RCC 7860 (cell line): ENCODE measurements around the gene SPDEF.

Source experiments
- DNase-seq: peaks from one replicate; pipeline ENCODE4 v3.0.0-alpha.2; 2015; ENCODE audit warnings: low spot score
- FAIRE-seq: peaks from 2 replicates; lab custom pipeline; 2012; peaks lifted over from hg19 to GRCh38; lab: Jason Lieb, UNC

The SPDEF gene

DNA sequence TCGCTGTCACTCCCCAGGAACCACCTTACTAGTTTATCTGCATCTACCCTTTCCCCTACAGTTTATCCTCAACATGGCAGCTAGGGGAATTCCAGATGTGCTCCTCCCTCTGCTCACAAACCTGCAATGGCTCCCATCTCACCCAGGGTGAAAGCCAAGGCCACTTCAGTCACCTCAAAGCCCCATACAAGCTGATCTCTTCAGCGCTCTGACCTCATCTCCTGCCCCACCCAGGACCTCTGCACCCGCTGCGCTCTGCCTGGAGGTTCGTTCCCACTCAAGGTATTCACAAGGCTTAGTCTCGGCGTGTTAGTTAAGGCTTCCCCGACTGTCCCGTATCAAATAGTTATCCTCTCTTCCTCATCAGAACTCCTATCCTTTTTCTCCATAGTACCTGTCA lies 28.6 kb upstream of the SPDEF start:
- DNase-seq = no peak
- FAIRE-seq = no peak

DNA sequence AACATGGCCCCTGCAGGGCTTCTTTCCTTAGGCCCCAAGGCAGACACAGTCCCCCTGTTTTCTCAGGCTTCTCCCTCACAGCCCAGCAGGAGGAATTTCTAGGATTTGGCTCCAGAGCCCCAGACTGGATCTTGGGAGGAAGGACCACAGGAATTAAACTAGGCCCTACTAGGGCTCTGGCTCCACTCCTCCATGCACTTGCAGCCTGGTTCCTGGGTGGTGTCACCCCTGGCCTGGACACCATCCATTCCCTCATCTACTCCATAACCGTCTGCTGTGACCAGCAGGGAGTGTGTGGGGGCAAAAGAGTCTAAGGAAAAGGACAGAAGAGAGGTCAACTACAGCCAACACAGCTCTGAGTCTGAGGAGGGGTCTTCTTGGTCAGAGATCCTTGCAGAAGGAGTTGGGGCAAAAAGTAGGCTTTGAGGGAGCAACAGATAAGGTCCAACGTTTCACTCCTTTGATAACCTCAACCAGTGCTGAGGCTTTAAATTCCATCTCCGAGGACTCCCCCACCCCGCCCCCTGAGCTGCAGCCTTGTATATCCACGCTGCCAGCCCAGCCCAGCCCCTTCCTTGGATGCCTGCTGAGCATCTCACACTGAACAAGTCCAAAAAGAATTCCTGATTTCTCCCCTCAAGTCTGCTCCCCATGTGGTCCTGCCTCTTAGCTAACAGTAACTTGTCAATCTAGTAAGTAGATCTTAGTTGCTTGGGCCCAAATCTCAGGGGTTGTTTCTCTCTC lies 27.9 kb upstream of the SPDEF start:
- DNase-seq = no peak
- FAIRE-seq = no peak

DNA sequence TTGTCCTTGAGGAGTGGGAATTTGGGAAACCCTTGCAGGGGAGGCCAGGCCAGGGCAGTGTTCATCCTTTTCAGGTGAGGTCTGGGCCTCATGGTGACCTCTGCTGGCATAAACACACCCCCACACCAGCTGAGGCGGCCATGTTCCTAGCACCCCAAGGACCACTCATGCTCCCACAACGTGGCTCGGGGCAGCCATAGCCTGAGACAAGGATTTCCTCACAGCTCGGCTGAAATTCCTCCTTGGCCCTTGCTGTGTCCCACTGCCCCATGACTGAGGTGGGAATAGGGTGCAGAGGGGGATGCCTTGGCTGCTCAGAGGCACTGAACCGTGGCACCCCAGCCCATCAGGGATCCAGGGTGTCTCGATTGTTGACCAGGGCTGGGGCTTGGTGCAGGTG lies 27.3 kb upstream of the SPDEF start:
- FAIRE-seq (no peak), DNase-seq (no peak)

DNA sequence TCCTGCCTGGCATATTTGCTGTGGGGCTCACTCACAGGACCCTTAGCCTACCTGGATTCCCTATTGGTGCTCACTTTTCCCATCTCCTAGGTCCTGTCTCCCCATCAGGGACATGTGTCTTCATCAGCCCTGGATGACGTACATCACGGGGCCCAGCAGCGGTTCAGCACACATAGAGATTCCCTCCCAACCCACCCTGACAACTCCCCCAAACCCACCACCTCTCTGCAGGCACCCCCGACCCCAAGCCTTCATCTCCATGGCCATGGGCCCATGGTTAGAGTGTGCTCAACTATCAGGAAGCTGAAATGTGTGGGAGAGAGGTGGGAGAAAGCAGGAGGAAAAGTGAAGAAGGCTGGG lies 25.4 kb upstream of the SPDEF start:
- FAIRE-seq = no peak
- DNase-seq = no peak

DNA sequence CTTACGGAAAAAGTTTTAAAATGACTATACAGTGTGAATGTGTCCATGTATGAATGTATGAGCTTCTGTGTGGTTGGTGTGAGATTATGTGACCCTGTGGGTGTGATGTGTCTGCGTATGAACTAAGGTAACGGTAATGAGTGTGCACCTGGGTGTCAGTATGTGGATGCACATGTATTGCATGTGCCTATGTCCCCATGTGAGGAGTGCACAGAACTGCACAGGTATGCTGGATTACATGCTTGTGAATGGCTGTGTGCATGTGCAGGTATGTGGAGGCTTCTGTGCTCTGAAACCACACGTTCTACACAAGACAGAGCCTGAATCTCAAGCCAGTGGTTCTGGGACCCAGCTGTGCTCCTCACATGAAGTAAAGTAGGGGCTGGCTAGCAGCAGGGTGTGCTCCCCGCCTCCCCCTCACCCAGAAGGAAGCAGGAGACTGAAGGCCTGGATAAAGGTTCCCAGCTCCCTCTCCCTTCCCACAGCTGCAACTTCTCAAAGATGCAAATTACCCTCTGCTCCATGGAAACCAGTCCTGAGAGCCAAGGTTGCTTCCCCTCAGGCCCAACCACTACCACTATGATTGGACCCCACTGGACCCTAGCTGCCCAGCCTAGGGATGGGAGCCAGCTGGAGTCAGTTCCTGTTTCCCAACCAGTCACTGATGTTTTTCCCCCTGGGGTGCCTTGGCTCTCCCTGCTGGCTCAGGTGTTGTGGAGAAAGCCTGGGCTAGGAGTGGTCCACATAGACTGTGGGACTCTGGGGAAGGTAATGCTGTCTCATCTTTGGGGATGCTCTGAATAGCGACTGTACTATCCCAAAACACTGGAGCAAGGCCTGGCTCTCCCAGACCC lies 24.8 kb upstream of the SPDEF start:
- DNase-seq (no peak), FAIRE-seq (no peak)

DNA sequence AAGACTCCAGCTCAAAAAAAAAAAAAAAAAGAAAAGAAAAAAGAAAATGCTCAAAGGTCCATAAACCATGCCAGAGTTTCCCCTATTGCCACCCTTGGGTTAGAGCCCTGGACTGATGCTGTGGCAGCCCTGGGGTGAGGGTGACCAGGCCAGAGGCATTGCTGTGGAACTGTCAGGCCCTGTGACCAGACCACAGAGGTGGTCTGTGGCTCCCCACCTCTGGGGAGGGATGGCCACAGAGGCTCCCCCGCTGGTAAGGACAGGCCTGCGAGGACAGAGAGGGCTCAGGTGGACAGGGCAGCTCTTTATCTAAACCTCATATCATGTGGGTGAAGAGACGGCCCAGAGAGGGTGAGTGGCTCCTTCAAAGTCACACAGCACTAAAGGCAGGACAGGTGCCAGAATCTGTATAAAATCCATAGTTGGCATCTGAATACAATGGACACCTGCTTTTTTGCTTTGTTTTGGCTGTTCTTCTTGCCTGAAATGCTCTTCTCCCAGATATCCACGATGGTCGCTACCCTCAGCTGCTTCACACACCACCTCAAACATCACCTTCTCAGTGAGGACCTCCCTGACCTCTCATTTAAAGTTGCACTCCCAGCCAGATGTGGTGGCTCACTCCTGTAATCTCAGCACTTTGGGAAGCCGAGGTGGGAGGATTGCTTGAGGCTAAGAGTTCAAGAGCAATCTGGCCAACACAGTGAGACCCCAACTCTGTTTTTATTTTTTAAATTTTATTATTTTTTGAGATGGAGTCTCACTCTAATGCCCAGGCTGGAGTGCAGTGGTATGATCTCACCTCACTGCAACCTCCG lies 22.5 kb upstream of the SPDEF start:
- FAIRE-seq (no peak), DNase-seq (no peak)

DNA sequence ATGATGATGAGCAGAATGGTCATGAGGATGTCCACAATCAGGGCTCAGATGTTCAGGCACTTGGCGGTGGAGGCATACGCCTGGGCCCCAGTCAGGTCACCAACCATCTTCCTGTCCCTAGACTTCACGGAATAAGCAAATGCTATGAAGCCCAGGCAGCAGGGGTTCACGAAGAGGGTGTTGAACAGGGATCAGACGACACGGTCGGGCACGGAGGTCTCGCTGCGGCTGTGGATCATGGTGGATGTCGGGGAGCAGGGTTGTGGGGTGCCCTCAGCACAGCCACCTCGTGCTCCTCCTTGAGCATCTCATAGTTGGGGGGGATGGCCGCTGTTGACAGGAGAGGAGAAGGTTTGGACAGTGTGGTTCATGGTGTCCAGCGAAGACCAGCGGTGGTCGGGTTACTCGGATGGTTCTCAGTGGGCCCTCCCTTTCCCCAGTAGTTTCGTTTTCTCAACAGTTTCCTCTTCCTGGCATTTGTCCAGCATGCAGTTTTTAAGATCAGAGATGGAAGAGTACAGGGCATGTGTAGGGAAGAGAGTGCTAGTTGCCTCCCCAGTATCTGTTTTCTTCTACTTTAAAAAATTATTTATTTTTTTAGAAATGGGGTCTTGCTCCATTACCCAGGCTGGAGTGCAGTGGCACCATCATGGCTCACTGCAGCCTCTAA lies 20.3 kb upstream of the SPDEF start:
- DNase-seq (no peak), FAIRE-seq (no peak)

DNA sequence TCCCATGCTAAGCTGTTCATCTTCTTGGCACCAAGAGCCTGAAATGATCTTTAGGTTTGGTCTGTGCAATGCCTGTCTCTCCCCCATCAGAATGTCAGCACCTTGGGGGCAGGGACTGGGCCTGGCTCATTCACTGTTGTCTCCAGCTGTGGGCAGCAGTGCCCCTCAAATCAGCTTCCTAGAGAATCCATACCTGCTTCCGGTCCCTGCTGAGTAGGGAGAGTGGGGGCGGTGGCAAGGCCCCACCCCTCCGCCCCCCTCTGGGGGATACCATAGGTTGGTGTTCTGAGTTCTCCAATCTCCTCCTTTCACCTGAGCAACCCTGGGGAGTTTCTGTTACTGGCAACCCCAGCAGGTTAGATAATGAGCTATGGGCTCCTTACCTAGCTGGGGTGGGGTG lies 19.2 kb upstream of the SPDEF start:
- FAIRE-seq = no peak

DNA sequence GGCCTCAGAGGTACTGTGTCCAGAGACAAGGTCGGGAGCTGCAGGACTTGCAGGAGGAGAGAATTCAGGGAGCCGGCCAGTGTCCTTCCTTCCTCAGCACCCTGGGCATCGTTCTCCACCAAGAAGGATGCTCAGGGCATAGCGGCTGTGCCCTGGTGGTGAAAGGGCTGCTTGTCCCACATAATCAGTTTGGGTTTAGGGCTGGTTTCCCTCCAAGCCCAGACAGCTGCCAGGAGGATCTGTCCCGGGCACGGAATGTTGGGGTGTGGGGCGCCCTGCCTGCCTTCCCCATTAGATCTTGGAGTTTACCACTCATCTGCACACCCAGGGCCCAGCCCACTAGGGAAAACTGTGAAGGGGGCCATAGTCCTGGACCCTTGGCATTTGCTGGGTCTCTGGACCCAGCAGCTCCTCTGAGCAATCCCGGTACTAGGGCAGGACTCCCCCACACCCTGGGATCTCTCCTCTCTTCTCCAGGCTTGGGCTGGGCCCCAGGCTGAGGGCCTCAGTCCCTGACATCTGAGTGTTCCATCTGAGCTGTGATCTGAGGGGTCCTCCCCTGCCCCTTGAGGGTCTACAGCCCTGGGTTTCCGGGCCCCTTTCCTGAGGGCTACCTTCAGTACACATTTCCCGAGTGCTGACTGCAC lies 18.6 kb upstream of the SPDEF start:
- DNase-seq (no peak), FAIRE-seq (no peak)

More for the DNA sequence above, 19.2 kb upstream of the SPDEF start:
- no peak for DNase-seq

DNA sequence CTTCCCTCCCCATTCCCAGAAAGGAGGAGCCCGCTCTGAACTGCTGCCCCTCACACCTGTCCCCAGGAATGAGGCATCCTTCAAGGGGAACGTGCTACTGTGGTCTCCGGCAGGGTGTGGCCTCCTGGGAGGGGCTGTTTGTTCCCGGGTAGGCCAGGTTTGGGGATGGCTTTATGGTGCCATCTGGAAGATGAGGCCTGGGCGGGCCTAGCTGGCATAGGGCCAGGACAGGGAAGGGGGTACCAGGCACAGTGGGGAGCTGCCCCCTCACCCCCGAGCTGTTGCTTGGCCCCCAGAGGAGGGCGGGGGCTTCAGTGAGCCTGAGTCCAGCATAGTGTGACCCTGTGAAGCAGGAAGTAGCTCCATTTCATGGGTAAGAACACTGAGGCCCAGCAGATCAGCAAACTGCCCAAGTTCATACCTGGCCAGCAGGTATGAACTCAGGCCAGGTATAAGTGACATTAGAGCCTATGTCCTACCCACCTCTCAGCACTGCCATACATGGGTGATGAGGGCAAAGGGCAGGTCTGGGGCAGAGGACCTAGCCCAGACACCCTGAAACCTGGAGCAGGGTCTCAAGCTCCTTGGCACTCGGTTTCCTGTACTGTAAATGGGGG lies 17.5 kb upstream of the SPDEF start:
- DNase-seq (no peak), FAIRE-seq (no peak)

DNA sequence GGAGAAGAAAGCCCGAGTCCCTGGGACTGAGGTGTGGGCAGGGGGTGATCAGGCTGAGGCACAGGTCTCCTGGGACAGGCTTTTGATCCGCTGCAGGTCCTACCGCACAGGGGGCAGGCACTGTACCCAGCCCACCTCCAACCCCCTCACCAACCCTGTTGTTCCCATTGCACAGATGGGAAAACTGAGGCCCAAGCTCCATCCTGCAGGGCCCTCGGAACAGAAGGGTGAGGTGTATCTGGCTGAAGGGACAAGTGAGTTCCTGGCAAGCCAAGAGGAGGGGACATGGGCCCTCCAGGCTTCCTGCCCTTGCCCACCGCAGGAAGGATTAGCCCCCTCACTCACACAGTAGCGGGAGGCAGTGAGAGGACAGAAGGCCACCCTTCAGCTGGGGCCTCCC lies 16.5 kb upstream of the SPDEF start:
- DNase-seq (no peak), FAIRE-seq (no peak)

DNA sequence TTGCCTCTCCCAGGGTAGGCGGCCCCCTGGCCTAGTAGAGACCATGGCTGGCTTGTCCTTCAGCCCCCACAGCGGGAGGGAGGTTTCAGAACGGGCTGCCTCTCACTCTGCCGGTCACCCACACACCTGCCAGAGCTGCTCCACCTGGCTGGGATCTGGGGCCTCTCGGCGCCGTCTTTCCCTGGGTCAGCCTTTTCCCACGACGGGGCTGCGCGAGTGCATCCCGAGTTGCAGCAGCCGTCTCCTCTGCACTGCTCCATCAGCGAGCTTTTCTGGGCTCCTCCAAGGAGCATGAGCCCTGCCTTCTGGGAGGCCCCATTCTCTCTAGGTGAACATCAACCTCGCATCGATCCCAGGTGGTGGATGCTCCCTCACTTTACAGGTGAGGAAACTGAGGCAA lies 15.9 kb upstream of the SPDEF start:
- no peak for DNase-seq
- no peak for FAIRE-seq

DNA sequence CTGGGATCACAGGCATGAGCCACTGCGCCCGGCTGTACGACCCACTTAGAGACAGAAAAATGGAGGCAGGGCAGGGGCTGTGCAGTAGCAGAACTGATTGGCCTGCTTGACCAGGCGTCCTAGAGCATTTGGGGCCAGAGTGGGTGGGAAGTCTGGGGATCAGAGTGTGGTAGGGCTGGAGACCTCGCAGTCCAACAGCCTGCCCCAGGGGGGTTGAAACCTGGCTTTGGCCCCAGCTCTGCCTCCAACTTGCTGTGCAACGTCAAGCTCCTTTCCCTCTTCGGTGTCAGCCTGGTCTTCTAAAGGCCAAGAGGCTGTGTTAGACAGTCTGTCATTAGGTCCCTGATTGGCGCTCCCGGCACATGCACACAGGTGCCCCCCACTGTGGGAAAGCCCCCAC lies 15.3 kb upstream of the SPDEF start:
- FAIRE-seq (no peak), DNase-seq (no peak)

DNA sequence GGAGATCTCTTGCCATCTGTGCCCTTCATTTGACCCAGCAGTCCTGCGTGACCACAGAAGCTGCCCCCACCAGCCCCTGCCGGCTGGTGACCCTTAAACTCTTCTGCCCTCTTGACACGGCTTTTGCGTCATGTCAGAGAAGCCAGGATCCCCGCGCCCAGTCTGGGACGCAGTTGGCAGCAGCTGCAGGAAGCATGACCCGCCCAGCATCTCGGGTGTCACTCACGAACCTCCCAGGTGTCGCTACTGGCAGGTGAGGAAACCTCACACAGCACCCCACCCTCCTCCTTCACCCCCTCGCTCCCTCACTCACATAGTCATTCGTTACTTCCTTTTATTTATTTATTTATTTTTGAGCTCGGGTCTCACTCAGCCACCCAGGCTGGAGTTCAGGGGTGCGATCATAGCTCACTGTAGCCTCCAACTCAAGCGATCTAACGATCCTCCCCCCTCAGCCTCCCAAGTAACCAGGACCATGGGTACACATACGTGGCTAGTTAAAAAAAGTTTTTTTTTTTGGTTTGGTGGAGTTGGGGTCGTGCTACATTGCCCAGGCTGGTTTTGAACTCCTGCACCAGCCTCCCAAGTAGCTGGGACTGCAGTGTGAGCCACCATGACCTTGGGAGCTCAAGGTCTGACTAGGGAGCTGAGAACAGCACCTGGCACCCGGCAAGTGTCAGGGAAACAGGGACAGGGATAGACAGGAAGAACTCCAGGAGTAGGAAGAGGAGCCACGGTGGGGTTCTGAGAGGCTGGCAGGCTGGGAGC lies 14.1 kb upstream of the SPDEF start:
- FAIRE-seq (no peak), DNase-seq (no peak)

DNA sequence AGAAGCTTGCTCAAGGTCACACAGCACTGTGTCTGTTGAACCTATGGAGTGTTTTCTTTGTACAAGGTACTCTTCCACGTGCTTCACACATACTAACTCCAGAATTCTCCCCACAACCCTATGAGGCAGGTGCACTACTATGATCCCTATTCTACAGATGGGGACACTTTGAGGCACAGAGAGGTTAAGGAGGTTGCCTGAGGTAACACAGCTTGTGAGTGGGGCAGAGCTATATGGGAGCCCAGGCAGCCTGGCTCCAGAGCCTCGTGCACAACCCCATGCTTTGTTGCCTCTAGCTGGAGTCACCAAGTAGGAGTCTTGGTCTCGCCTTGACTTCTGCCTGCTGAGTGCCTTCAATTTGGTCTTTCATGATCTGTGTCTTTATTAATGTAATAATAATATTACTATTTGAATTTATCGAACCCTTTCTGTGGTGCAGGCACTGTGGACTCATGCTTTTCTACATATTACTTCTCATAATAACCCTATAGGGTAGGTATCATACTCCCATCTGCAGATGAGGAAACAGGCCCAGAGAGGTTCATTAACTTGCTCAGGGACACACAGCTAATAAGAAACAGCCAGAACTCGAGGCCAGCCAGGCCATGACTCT lies 13.3 kb upstream of the SPDEF start:
- no peak for FAIRE-seq
- DNase-seq = no peak

DNA sequence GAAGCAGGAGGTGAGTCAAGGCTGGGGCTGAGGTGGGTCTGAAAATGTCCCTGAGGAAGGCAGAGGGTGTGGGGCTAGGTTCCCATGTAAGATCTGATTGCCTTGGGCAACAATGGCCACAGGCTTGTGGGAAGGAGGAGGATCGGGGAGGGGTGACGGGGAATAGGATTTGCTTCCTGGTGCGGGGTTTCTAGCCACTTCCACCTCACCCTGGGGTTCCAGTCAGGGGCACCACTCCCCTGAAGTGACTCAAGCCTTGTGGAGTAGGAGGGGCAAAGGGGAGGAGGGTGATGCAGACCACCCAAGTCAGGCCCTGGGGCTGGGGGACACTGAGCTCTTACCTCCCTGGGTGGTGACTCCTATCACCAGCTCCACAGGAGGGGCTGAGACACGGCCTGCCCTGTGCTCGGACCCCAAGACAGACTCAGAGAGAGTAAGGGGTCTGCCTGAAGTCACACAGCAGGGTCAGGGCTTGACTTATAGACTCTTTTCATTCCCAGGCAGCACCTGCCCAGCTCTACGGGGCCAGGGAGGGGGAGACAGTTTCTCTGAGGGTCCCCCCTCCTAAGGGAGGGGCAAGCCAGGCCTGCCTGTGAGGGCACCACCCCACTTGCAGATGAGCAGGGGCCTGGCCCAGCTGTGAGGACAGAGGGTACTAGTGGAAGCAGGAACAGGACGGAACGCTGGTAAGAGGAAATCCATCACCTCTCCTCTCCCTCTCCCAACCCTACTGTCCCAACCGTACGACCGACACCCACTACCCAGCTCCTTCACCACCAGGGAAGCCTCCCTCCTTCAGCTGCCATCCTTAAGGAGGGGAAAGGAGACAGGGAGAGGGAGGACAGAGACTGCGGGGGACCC lies 12.4 kb upstream of the SPDEF start:
- no peak for FAIRE-seq
- no peak for DNase-seq

DNA sequence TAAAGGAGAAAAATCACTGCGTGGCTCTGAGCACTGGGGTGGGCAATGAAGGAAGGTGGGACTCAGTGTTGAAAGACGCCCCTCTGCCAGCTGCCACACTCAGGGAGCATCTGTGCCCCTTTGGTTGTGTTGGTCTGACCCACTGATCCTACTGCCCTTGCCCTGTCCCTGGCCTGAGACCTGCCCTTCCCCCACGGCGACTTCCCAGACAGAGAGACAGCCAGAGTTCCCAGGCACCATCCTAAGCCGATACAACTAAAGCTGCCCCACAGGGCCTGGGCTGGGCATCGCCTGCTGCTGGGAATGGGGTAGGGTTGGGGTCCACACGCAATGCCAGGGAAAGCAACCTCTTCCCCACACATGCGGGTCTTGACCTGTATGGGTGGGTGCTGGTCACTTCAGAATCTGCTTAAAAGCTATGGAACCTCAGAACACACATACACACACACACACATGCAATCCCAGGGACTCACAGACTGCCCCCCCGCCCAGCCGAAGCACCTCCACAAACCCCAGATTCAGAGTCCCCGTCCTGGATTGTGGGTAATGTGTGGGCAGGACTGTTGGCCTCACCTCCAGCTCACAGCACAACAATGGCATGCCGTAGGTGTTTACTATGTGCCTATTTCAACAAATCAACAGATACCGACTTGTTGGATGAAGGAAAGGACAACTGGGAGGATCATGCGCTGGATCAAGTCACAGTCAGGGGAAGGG lies 10.9 kb upstream of the SPDEF start:
- DNase-seq (no peak), FAIRE-seq (no peak)
